H9 (cell line): Measurements from ENCODE around the gene WDR20. TPM values are rescaled to one million over a fixed set of nuclear protein-coding genes. Genes with fewer than 3 reads are reported as not detected.

ENCODE experiments used
- DNase-seq: peaks from one replicate; pipeline ENCODE4 v3.0.0-alpha.2; 2017
- H2AFZ ChIP-seq: one replicate; pipeline ENCODE4 v1.6.1; 2013; ENCODE audit warnings: mild to moderate bottlenecking, low read length, control low read depth, moderate library complexity
- H2AK5ac ChIP-seq: 2 replicates; pipeline ENCODE4 v1.6.1; 2013; ENCODE audit warnings: low read length, control low read depth, mixed read lengths; ENCODE audit not compliant: insufficient read length
- H2BK120ac ChIP-seq: one replicate; pipeline ENCODE4 v1.6.1; 2013; ENCODE audit warnings: low read depth, mild to moderate bottlenecking, low read length, control low read depth, inconsistent platforms; ENCODE audit not compliant: poor library complexity, severe bottlenecking
- H2BK12ac ChIP-seq: 2 replicates; pipeline ENCODE4 v1.6.1; 2013; ENCODE audit warnings: low read length, control low read depth, mixed read lengths, low read depth; ENCODE audit not compliant: insufficient read length
- H2BK15ac ChIP-seq: 2 replicates; pipeline ENCODE4 v1.6.1; 2013; ENCODE audit warnings: low read depth, low read length, control low read depth
- H2BK20ac ChIP-seq: one replicate; pipeline ENCODE4 v1.6.1; 2013; ENCODE audit warnings: low read depth, mild to moderate bottlenecking, low read length, control low read depth, inconsistent platforms; ENCODE audit not compliant: poor library complexity, severe bottlenecking
- H2BK5ac ChIP-seq: 2 replicates; pipeline ENCODE4 v1.6.1; 2013; ENCODE audit warnings: low read length, control low read depth, mixed read lengths; ENCODE audit not compliant: insufficient read length
- H3K14ac ChIP-seq: 2 replicates; pipeline ENCODE4 v1.6.1; 2013; ENCODE audit warnings: low read length, control low read depth; ENCODE audit not compliant: insufficient read depth
- H3K18ac ChIP-seq: 2 replicates; pipeline ENCODE4 v1.6.1; 2013; ENCODE audit warnings: low read depth, mild to moderate bottlenecking, mixed read lengths, low read length, control low read depth; ENCODE audit not compliant: insufficient read length
- H3K23ac ChIP-seq: 2 replicates; pipeline ENCODE4 v1.6.1; 2013; ENCODE audit warnings: low read length, control low read depth, mixed read lengths, low read depth; ENCODE audit not compliant: insufficient read length
- H3K23me2 ChIP-seq: 2 replicates; pipeline ENCODE4 v1.6.1; 2013; ENCODE audit warnings: low read depth, mild to moderate bottlenecking, mixed read lengths, low read length, control low read depth; ENCODE audit not compliant: insufficient read length, poor library complexity, severe bottlenecking
- H3K27ac ChIP-seq: 2 replicates; pipeline ENCODE4 v1.5.1; 2013; ENCODE audit warnings: low read length, control low read depth, mixed read lengths, low read depth; ENCODE audit not compliant: insufficient read length
- H3K27me3 ChIP-seq: 2 replicates; pipeline ENCODE4 v1.6.1; 2013; ENCODE audit warnings: low read length, control low read depth, inconsistent platforms; ENCODE audit not compliant: insufficient read depth
- H3K4ac ChIP-seq: 2 replicates; pipeline ENCODE4 v1.6.1; 2013; ENCODE audit warnings: low read depth, mild to moderate bottlenecking, control low read depth, inconsistent platforms, low read length, moderate library complexity
- H3K4me1 ChIP-seq: 2 replicates; pipeline ENCODE4 v1.6.1; 2013; ENCODE audit warnings: low read length, control low read depth, inconsistent platforms; ENCODE audit not compliant: insufficient read depth
- H3K4me2 ChIP-seq: 2 replicates; pipeline ENCODE4 v1.6.1; 2013; ENCODE audit warnings: low read length, control low read depth, mixed read lengths; ENCODE audit not compliant: insufficient read length, insufficient read depth
- H3K56ac ChIP-seq: 2 replicates; pipeline ENCODE4 v1.6.1; 2013; ENCODE audit warnings: low read depth, mild to moderate bottlenecking, mixed read lengths, low read length, control low read depth; ENCODE audit not compliant: insufficient read length
- H3K79me1 ChIP-seq: 2 replicates; pipeline ENCODE4 v1.6.1; 2013; ENCODE audit warnings: low read depth, mild to moderate bottlenecking, moderate library complexity, low read length, control low read depth, inconsistent platforms; ENCODE audit not compliant: insufficient read depth, poor library complexity, severe bottlenecking
- H3K79me2 ChIP-seq: 2 replicates; pipeline ENCODE4 v1.6.1; 2013; ENCODE audit warnings: low read length, control low read depth, inconsistent platforms; ENCODE audit not compliant: insufficient read depth
- H3K9ac ChIP-seq: 2 replicates; pipeline ENCODE4 v1.6.1; 2013; ENCODE audit warnings: low read length, control low read depth, mixed read lengths; ENCODE audit not compliant: insufficient read length; ENCODE audit errors: extremely low read depth
- H3K9me3 ChIP-seq: one replicate; pipeline ENCODE4 v1.6.1; 2013; ENCODE audit warnings: low read depth, low read length, inconsistent platforms; ENCODE audit not compliant: control insufficient read depth
- H3T11ph ChIP-seq: one replicate; pipeline ENCODE4 v1.6.1; 2013; ENCODE audit warnings: mild to moderate bottlenecking, low read length, control low read depth, inconsistent platforms
- H4K20me1 ChIP-seq: one replicate; pipeline ENCODE4 v1.6.1; 2013; ENCODE audit not compliant: control insufficient read depth, insufficient read length, insufficient read depth
- H4K5ac ChIP-seq: 2 replicates; pipeline ENCODE4 v1.6.1; 2013; ENCODE audit warnings: low read depth, mild to moderate bottlenecking, mixed read lengths, low read length, control low read depth; ENCODE audit not compliant: insufficient read length
- H4K8ac ChIP-seq: replicated peaks from 2 replicates; pipeline ENCODE4 v1.6.1; 2013; ENCODE audit warnings: low read length, control low read depth, mixed read lengths, low read depth; ENCODE audit not compliant: insufficient read length
- H4K91ac ChIP-seq: 2 replicates; pipeline ENCODE4 v1.6.1; 2013; ENCODE audit warnings: low read depth, mild to moderate bottlenecking, moderate library complexity, mixed read lengths, low read length, control low read depth; ENCODE audit not compliant: insufficient read length
- H3K27ac Mint-ChIP-seq, 3 experiments: 2 replicates in 2 of 3; 3 replicates in 1 of 3; pipeline ENCODE4 v1.8.0; 2020 to 2021; ENCODE audit warnings: mixed read lengths in 3 of 3, mild to moderate bottlenecking in 1 of 3, moderate library complexity in 1 of 3
- H3K27me3 Mint-ChIP-seq: 2 replicates; pipeline ENCODE4 v1.8.0; 2021; ENCODE audit warnings: low read depth, mild to moderate bottlenecking, moderate library complexity, mixed read lengths
- H3K36me3 Mint-ChIP-seq, 3 experiments: 2 replicates in 2 of 3; 3 replicates in 1 of 3; pipeline ENCODE4 v1.8.0; 2020 to 2021; ENCODE audit warnings: low read depth in 3 of 3, mixed read lengths in 3 of 3; ENCODE audit not compliant: insufficient read depth in 1 of 3
- H3K4me1 Mint-ChIP-seq, 2 experiments: 2 replicates each; pipeline ENCODE4 v1.8.0; 2020; ENCODE audit warnings: mixed read lengths in 2 of 2
- H3K4me3 Mint-ChIP-seq, 2 experiments: 2 replicates in 1 of 2; 3 replicates in 1 of 2; pipeline ENCODE4 v1.8.0; 2020 to 2021; ENCODE audit warnings: mild to moderate bottlenecking in 2 of 2, mixed read lengths in 2 of 2, moderate library complexity in 1 of 2
- H3K9me3 Mint-ChIP-seq, 2 experiments: 2 replicates in 1 of 2; 3 replicates in 1 of 2; pipeline ENCODE4 v1.8.0; 2020; ENCODE audit warnings: mild to moderate bottlenecking in 2 of 2, mixed read lengths in 2 of 2, moderate library complexity in 1 of 2
- WGBS: extraction: QIAGEN DNeasy Blood & Tissue Kit; methylation state at CpG from one replicate; pipeline ENCODE4 v1.1.7; 2013; ENCODE audit warnings: missing lambda C conversion rate, low lambda C conversion rate, mixed read lengths; ENCODE audit not compliant: insufficient read length; ENCODE audit errors: extremely low coverage; 5-methylcytosine and 5-hydroxymethylcytosine counted together
- total RNA-seq: library from RNA; stranded (reverse); gene quantifications from 2 replicates; pipeline ENCODE4 v1.2.1, GENCODE V29; 2021
- TF ChIP-seq, protein P1 (sequence below): fragments of 200-600 bp; sonication (generic); conservative IDR thresholded peaks from 3 replicates; pipeline ENCODE4 v1.8.0; 2021; ENCODE audit warnings: antibody characterized with exemption, mild to moderate bottlenecking

WDR20 gene
- total RNA-seq, 1 experiment from 2014 or later, result 31.6 TPM

- no peak overlapping the region for H4K5ac ChIP-seq
- H3K4me3 Mint-ChIP-seq, result no peak overlapping the region
Measured at GRCh38 chr14:102249981-102250380, 110.3 kb downstream of the WDR20 start.

More at GRCh38 chr14:102249981-102250380, 110.3 kb downstream of the WDR20 start:
- no peak overlapping the region for H2BK15ac ChIP-seq
- H3K79me1 ChIP-seq, result no peaks in the 10 kb centered on the region
- Mint-ChIP-seq H3K27me3 (peaks cover 10% of the 10 kb centered on the region), H3K36me3 (no peaks in the 10 kb centered on the region), H3K27ac (no peak overlapping the region), H3K4me1 (peaks cover 5 to 7% of the 10 kb centered on the region in 2 experiments), H3K9me3 (no peaks in the 10 kb centered on the region)
- no peak overlapping the region for H3K4me2 ChIP-seq
- H2AK5ac ChIP-seq, result no peak overlapping the region
- H3K23me2 ChIP-seq, result no peaks in the 10 kb centered on the region
- H3K27me3 ChIP-seq, result peaks cover 3% of the 10 kb centered on the region; the same call in 1 of the 2 replicates
- no peaks in the 10 kb centered on the region for H3K9me3 ChIP-seq
- no peak for DNase-seq
- no peak overlapping the region for H3K4ac ChIP-seq
- no peaks in the 10 kb centered on the region for H3K79me2 ChIP-seq
- H3K14ac ChIP-seq, result no peak overlapping the region
- H2BK12ac ChIP-seq, result no peak overlapping the region
- no peak overlapping the region for H2BK120ac ChIP-seq
- H3K56ac ChIP-seq, result no peak overlapping the region
- H3T11ph ChIP-seq, result no peak overlapping the region
- no peak overlapping the region for H4K8ac ChIP-seq
- no peak overlapping the region for H3K23ac ChIP-seq
- no peak overlapping the region for H3K27ac ChIP-seq
- H3K4me1 ChIP-seq, result peaks cover 4% of the 10 kb centered on the region; the same call in 1 of the 2 replicates
- H4K91ac ChIP-seq, result no peak overlapping the region
- WGBS, result no CpG with 5 or more reads among the region's 6 CpGs
- no peak overlapping the region for H2BK20ac ChIP-seq
- H3K9ac ChIP-seq, result no peak overlapping the region
- H4K20me1 ChIP-seq, result no peaks in the 10 kb centered on the region
- no peak overlapping the region for H2AFZ ChIP-seq
- H2BK5ac ChIP-seq, result no peak overlapping the region
- TF ChIP-seq, protein P1, sequence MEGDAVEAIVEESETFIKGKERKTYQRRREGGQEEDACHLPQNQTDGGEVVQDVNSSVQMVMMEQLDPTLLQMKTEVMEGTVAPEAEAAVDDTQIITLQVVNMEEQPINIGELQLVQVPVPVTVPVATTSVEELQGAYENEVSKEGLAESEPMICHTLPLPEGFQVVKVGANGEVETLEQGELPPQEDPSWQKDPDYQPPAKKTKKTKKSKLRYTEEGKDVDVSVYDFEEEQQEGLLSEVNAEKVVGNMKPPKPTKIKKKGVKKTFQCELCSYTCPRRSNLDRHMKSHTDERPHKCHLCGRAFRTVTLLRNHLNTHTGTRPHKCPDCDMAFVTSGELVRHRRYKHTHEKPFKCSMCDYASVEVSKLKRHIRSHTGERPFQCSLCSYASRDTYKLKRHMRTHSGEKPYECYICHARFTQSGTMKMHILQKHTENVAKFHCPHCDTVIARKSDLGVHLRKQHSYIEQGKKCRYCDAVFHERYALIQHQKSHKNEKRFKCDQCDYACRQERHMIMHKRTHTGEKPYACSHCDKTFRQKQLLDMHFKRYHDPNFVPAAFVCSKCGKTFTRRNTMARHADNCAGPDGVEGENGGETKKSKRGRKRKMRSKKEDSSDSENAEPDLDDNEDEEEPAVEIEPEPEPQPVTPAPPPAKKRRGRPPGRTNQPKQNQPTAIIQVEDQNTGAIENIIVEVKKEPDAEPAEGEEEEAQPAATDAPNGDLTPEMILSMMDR, result no peak
- H3K18ac ChIP-seq, result no peak overlapping the region
